SIG-M5 treated with dmso at 0.1 percent for 504 hours (cell line): ENCODE data around the gene LRRC47.
"Not testable (repeated sequence)": the region's sequence is repeated elsewhere in the genome, so short reads cannot be mapped to it uniquely, and the experiment has no call there.

Source experiments
- DNase-seq: peaks from one replicate; lab custom pipeline; 2025; ENCODE audit not compliant: unreplicated experiment; lab: John Stamatoyannopoulos, UW

The LRRC47 gene

GRCh38 chr1:3748316-3748900, 47.9 kb downstream of the LRRC47 start:
- DNase-seq: not testable (repeated sequence)

GRCh38 chr1:3747903-3748302, 48.4 kb downstream of the LRRC47 start:
- no peak for DNase-seq

- DNase-seq: no peak
Observed at GRCh38 chr1:3747522-3747848, 48.8 kb downstream of the LRRC47 start.

- peak; percentile 4 for DNase-seq
Observed at GRCh38 chr1:3746830-3747521, 49.3 kb downstream of the LRRC47 start.

- DNase-seq: no peak
Observed at GRCh38 chr1:3746389-3746829, 49.9 kb downstream of the LRRC47 start.

GRCh38 chr1:3745590-3746381, 50.5 kb downstream of the LRRC47 start:
- DNase-seq: no peak

GRCh38 chr1:3745071-3745470, 51.2 kb downstream of the LRRC47 start:
- DNase-seq: no peak

GRCh38 chr1:3744646-3745045, 51.7 kb downstream of the LRRC47 start:
- no peak for DNase-seq

GRCh38 chr1:3743826-3744225, 52.5 kb downstream of the LRRC47 start:
- DNase-seq: no peak

GRCh38 chr1:3743421-3743820, 52.9 kb downstream of the LRRC47 start:
- no peak for DNase-seq

- no peak for DNase-seq
Observed at GRCh38 chr1:3742439-3743298, 53.6 kb downstream of the LRRC47 start.

GRCh38 chr1:3741566-3742438, 54.5 kb downstream of the LRRC47 start:
- no peak for DNase-seq

- no peak for DNase-seq
Observed at GRCh38 chr1:3740752-3741151, 55.5 kb downstream of the LRRC47 start.

GRCh38 chr1:3740042-3740441, 56.3 kb downstream of the LRRC47 start:
- no peak for DNase-seq

GRCh38 chr1:3738943-3739342, 57.4 kb downstream of the LRRC47 start:
- DNase-seq: no peak

GRCh38 chr1:3736708-3737107, 59.6 kb downstream of the LRRC47 start:
- DNase-seq: no peak

- no peak for DNase-seq
Observed at GRCh38 chr1:3736131-3736561, 60.2 kb downstream of the LRRC47 start.

- no peak for DNase-seq
Observed at GRCh38 chr1:3735688-3736087, 60.6 kb downstream of the LRRC47 start.

GRCh38 chr1:3735027-3735681, 61.1 kb downstream of the LRRC47 start:
- no peak for DNase-seq

- DNase-seq: no peak
Observed at GRCh38 chr1:3734602-3735001, 61.7 kb downstream of the LRRC47 start.
